Uterus (tissue), 4 donors: ENCODE measurements around the gene GALNT14. TPM values are rescaled to one million over a fixed set of nuclear protein-coding genes. Genes with fewer than 3 reads are reported as not detected.
A peak's percentile ranks its signal among the peaks of the same experiment; 100 is the strongest.

Source experiments
- DNase-seq, 2 donors: peaks; one replicate each; pipeline ENCODE4 v3.0.0-alpha.2; 2019 to 2020
- H3K27ac ChIP-seq, 2 donors: fragments of 200-600 bp; sonication (generic); 1 replicate in 1 of 2; 2 replicates in 1 of 2; pipeline ENCODE4 v1.5.1; 2016 to 2018
- H3K27me3 ChIP-seq, 2 donors: fragments of 200-600 bp; sonication (generic); one replicate each; pipeline ENCODE4 v1.5.1; 2018 to 2019; ENCODE audit warnings: control low read depth in 1 of 2
- H3K36me3 ChIP-seq, 2 donors: fragments of 200-600 bp; sonication (generic); one replicate each; pipeline ENCODE4 v1.5.1; 2019; ENCODE audit warnings: control low read depth in 1 of 2
- H3K4me1 ChIP-seq, 2 donors: fragments of 200-600 bp; sonication (generic); one replicate each; pipeline ENCODE4 v1.5.1; 2018 to 2019; ENCODE audit warnings: control low read depth in 1 of 2
- H3K4me3 ChIP-seq, 2 donors: fragments of 200-600 bp; sonication (generic); 1 replicate in 1 of 2; 2 replicates in 1 of 2; pipeline ENCODE4 v1.5.1; 2018 to 2019; ENCODE audit warnings: mild to moderate bottlenecking in 1 of 2
- H3K9me3 ChIP-seq, 2 donors: fragments of 200-600 bp; sonication (generic); one replicate each; pipeline ENCODE4 v1.5.1; 2019; ENCODE audit warnings: control low read depth in 1 of 2
- POLR2A ChIP-seq, 2 donors: fragments of 450-650 bp; IDR thresholded peaks; one replicate each; pipeline ENCODE4 v1.6.1; 2016; ENCODE audit warnings: antibody characterized with exemption in 2 of 2, mild to moderate bottlenecking in 1 of 2, moderate library complexity in 1 of 2
- intact Hi-C: fragments of 100-400 bp; cut with DNase I; formaldehyde crosslinking; loops from one replicate; pipeline ENCODE4 v1.15.1; 2023; ENCODE audit warnings: low total_unique reads
- total RNA-seq, 4 donors: library from RNA; depleted of rRNA in 3 of 4; stranded (reverse); fragments of >200 nt in 3 of 4; gene quantifications; one replicate each; pipeline versions ENCODE4 v1.1.0 to v1.2.4, GENCODE V29; 2014 to 2023
- TF ChIP-seq, protein P1 (sequence below), 4 experiments: fragments of 200-600 bp in 2 of 4; fragments of 450-650 bp in 2 of 4; sonication (generic) in 2 of 4; IDR thresholded peaks; one replicate each; pipeline ENCODE4 v1.5.1; 2016 to 2019; ENCODE audit warnings: antibody characterized with exemption in 4 of 4, mild to moderate bottlenecking in 2 of 4, moderate library complexity in 1 of 4
- donor health status: DM: yes; HTN: yes; CAD: no.

GALNT14 gene
- total RNA-seq, 4 donors from 2014 or later: 0.58 to 4.0 TPM; not detected in 2

DNA sequence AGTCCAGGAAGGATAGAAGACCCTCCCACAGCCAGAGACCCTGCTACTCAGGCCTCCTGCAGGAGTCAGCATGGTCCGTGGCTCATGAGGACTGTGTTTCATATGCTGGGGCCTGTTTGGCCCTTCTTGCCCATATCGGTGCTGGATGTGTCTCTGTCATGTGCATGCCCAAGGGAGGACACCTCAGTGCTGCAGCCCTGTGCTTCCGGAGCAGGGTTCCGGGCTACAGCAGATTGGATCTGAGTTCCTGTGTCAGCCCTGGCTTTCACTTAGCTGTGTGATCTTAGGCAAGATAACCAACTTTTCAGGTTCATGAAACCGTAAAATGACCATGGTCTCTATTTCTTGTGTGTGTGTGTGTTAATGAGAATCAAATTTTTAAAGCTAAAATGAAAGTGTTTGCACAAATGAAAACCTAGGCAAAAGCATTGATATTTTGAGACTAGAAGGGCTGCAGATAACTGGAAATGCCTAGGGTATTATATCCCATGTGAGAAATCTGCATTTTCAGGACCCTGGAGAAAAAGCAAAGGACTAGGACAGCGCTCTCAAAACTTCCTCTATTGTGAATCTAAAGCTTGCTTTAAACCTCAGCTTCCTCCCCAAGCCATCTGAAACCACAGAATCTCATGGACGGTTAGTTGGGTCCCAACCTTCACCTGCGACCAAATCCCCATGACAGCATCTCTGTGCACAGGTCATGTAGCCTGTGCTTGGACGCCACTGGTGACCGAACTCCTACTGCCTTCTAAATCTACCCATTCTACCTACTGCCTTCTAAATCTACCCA is 272.2 kb downstream of the GALNT14 start:
- no peaks in the 10 kb centered on the region for H3K36me3 ChIP-seq
- DNase-seq: no peak
- TF ChIP-seq, protein P1, sequence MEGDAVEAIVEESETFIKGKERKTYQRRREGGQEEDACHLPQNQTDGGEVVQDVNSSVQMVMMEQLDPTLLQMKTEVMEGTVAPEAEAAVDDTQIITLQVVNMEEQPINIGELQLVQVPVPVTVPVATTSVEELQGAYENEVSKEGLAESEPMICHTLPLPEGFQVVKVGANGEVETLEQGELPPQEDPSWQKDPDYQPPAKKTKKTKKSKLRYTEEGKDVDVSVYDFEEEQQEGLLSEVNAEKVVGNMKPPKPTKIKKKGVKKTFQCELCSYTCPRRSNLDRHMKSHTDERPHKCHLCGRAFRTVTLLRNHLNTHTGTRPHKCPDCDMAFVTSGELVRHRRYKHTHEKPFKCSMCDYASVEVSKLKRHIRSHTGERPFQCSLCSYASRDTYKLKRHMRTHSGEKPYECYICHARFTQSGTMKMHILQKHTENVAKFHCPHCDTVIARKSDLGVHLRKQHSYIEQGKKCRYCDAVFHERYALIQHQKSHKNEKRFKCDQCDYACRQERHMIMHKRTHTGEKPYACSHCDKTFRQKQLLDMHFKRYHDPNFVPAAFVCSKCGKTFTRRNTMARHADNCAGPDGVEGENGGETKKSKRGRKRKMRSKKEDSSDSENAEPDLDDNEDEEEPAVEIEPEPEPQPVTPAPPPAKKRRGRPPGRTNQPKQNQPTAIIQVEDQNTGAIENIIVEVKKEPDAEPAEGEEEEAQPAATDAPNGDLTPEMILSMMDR (IDR thresholded peaks at IDR 0.05): no peak
- TF ChIP-seq POLR2A (IDR thresholded peaks at IDR 0.05): no peak
- no peaks in the 10 kb centered on the region for H3K4me1 ChIP-seq
- intact Hi-C loops: no loop called here
- no peaks in the 10 kb centered on the region for H3K27me3 ChIP-seq
- no peak overlapping the region for H3K4me3 ChIP-seq
- H3K9me3 ChIP-seq: no peaks in the 10 kb centered on the region
- no peak overlapping the region for H3K27ac ChIP-seq

DNA sequence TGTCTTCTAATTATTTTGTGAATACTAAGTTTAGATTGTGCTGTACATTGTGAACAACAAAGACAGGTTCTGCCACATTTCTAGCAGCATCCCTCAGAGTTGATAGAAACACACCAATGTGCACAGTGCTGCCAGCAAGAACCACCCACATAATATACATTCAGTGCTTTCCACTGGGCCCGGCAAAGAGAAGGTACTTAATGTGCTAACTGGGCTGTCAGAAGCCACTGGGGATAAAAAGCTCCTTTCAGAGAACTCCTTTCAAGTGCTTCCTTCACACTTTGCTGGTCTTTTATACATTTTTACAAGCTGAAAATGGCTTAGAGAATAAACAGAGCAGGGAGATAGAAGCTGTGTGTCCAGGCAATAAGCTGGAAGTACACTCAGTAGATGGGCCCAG is 273.0 kb downstream of the GALNT14 start:
- H3K36me3 ChIP-seq: no peaks in the 10 kb centered on the region
- H3K27me3 ChIP-seq: no peaks in the 10 kb centered on the region
- no peaks in the 10 kb centered on the region for H3K9me3 ChIP-seq
- TF ChIP-seq POLR2A (IDR thresholded peaks at IDR 0.05): no peak
- TF ChIP-seq, protein P1 (IDR thresholded peaks at IDR 0.05): no peak
- no peak overlapping the region for H3K27ac ChIP-seq
- no peak overlapping the region for H3K4me3 ChIP-seq
- intact Hi-C loops: no loop called here
- no peak for DNase-seq
- no peaks in the 10 kb centered on the region for H3K4me1 ChIP-seq

DNA sequence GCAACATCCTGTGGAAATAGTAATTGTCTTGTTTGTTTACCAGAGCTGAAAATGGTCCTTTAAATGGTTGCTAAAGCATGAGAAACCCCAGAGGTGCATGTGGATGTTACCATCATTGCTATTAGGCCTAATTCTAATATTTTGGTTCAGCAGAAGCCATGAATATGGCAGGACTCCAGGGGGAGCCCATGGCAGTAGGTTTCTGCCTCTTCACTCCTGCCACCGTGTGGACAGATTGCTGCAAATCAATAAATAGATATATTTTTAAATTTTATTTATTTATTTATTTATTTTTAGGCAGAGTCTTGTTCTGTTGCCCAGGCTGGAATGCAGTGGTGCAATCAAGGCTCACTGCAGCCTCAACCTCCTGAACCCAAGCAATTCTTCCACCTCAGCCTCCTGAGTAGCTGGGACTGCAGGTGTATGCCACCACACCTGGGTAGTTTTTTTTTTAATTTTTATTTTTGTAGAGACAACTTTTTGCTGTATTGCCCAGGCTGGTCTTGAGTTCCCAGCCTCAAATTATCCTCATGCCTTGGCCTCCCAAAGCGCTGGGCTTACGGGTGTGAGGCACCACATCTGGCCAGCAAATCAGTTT is 276.1 kb downstream of the GALNT14 start:
- DNase-seq: no peak
- Histone ChIP-seq H3K4me1 (no peaks in the 10 kb centered on the region), H3K4me3 (no peak overlapping the region), H3K27me3 (no peaks in the 10 kb centered on the region), H3K36me3 (no peaks in the 10 kb centered on the region), H3K9me3 (no peaks in the 10 kb centered on the region), H3K27ac (no peak overlapping the region)
- intact Hi-C loops: no loop called here
- TF ChIP-seq POLR2A (IDR thresholded peaks at IDR 0.05): no peak
- TF ChIP-seq, protein P1 (IDR thresholded peaks at IDR 0.05): peak in 1 of 4 experiments; percentile 7

DNA sequence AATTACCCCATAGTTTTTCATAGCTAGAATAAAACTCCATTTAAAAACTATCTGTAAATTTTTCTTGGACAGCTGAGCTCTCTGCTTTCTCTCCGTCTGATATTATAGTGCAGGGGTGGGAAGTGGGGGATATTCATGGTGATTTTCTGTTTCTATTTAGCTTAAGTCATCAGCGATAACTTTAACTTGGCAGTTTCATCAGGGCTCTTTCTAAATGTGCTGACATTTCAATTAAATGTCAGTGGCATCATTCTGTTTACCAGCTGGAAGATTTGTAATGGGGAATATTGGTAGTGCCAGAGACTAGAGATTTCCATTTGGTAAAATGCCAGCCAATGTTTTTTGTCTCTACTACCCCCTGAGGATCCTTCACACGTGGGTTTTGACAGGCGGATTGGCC is 277.5 kb downstream of the GALNT14 start:
- DNase-seq: no peak
- Histone ChIP-seq H3K36me3 (no peaks in the 10 kb centered on the region), H3K9me3 (no peaks in the 10 kb centered on the region), H3K4me1 (no peaks in the 10 kb centered on the region), H3K4me3 (no peak overlapping the region), H3K27me3 (no peaks in the 10 kb centered on the region), H3K27ac (no peak overlapping the region)
- TF ChIP-seq POLR2A (IDR thresholded peaks at IDR 0.05): no peak
- TF ChIP-seq, protein P1 (IDR thresholded peaks at IDR 0.05): no peak
- intact Hi-C loops: no loop called here

Other genes with a start within 250 kb of the GALNT14 start
- gene CAPN14, start 79.1 kb upstream of the GALNT14 start, total RNA-seq: under 1 TPM in 3 of 4 donors, not detected in 1; under 0.01 to 0.29 (median 0.14) TPM
- 10 to 100 TPM in 1 of 4 donors, 1 to 10 TPM in 3; 2.6 to 13.1 (median 4.8) TPM for gene EHD3, start 95.7 kb upstream of the GALNT14 start, total RNA-seq